Lower leg skin (tissue), 4 donors: ENCODE data around the gene FARP1. TPM values are rescaled to one million over a fixed set of nuclear protein-coding genes. Genes with fewer than 3 reads are reported as not detected.

Experiments
- DNase-seq, 2 donors: peaks; one replicate each; pipeline ENCODE4 v3.0.0-alpha.2; 2019; ENCODE audit warnings: low spot score in 2 of 2
- H3K4me3 ChIP-seq: fragments of 200-600 bp; sonication (generic); 2 replicates; pipeline ENCODE4 v1.5.1; 2017; ENCODE audit warnings: mild to moderate bottlenecking, low read depth; ENCODE audit not compliant: poor library complexity, severe bottlenecking
- POLR2A ChIP-seq, 2 donors: fragments of 450-650 bp; IDR thresholded peaks; one replicate each; pipeline ENCODE4 v1.6.1; 2016 to 2017; ENCODE audit warnings: antibody characterized with exemption in 2 of 2, mild to moderate bottlenecking in 1 of 2, moderate library complexity in 1 of 2
- WGBS, 2 donors: methylation state at CpG; one replicate each; pipeline ENCODE4 v1.1.5; 2018; 5-methylcytosine and 5-hydroxymethylcytosine counted together
- intact Hi-C: fragments of 100-400 bp; cut with DNase I; formaldehyde crosslinking; loops from one replicate; pipeline ENCODE4 v1.15.0; 2023; ENCODE audit warnings: low total_unique reads
- total RNA-seq, 4 donors: library from RNA; depleted of rRNA; stranded (reverse); fragments of >200 nt; gene quantifications; one replicate each; pipeline ENCODE4 v1.1.0, GENCODE V29; 2016
- TF ChIP-seq, protein P1 (sequence below), 3 donors: fragments of 450-650 bp; IDR thresholded peaks; one replicate each; pipeline ENCODE4 v1.5.1; 2016; ENCODE audit warnings: antibody characterized with exemption in 3 of 3, mild to moderate bottlenecking in 3 of 3, moderate library complexity in 2 of 3

Gene FARP1
- total RNA-seq, 4 donors from 2014 or later: 4.9 to 26.2 (median 13.3) TPM

- H3K4me3 ChIP-seq: no peak overlapping the region
- intact Hi-C loops: no loop called here
- TF ChIP-seq POLR2A (IDR thresholded peaks at IDR 0.05): no peak
- TF ChIP-seq, protein P1, sequence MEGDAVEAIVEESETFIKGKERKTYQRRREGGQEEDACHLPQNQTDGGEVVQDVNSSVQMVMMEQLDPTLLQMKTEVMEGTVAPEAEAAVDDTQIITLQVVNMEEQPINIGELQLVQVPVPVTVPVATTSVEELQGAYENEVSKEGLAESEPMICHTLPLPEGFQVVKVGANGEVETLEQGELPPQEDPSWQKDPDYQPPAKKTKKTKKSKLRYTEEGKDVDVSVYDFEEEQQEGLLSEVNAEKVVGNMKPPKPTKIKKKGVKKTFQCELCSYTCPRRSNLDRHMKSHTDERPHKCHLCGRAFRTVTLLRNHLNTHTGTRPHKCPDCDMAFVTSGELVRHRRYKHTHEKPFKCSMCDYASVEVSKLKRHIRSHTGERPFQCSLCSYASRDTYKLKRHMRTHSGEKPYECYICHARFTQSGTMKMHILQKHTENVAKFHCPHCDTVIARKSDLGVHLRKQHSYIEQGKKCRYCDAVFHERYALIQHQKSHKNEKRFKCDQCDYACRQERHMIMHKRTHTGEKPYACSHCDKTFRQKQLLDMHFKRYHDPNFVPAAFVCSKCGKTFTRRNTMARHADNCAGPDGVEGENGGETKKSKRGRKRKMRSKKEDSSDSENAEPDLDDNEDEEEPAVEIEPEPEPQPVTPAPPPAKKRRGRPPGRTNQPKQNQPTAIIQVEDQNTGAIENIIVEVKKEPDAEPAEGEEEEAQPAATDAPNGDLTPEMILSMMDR (IDR thresholded peaks at IDR 0.05): no peak
- no peak for DNase-seq
These were observed 24.0 kb upstream of the FARP1 start for GRCh38 chr13:98118865-98119264.

DNA sequence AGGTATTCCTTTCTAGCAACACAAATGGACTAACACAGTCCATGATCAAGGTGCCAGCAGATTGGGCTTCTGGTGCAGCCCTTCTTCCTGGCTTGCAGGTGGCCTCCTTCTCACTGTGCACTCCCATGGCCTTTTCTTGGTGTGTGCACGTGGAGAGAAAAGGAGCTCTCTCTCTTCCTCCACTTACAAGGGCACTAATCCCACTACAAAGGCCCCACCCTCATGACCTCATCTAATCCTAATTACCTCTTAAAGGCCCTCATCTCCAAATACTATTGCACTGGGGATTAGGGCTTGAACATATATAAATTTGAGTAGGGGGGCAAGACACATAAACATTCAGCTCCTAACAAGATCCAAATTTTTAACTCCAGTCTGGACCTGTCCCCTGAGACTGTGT lies 19.7 kb upstream of the FARP1 start:
- WGBS, 2 donors: 86 to 91% methylated on average over 1 of the region's 1 CpG
- no peak for DNase-seq
- no peak overlapping the region for H3K4me3 ChIP-seq
- TF ChIP-seq, protein P1 (IDR thresholded peaks at IDR 0.05): no peak
- no peak for TF ChIP-seq POLR2A (IDR thresholded peaks at IDR 0.05)
- intact Hi-C loops: no loop called here

DNA sequence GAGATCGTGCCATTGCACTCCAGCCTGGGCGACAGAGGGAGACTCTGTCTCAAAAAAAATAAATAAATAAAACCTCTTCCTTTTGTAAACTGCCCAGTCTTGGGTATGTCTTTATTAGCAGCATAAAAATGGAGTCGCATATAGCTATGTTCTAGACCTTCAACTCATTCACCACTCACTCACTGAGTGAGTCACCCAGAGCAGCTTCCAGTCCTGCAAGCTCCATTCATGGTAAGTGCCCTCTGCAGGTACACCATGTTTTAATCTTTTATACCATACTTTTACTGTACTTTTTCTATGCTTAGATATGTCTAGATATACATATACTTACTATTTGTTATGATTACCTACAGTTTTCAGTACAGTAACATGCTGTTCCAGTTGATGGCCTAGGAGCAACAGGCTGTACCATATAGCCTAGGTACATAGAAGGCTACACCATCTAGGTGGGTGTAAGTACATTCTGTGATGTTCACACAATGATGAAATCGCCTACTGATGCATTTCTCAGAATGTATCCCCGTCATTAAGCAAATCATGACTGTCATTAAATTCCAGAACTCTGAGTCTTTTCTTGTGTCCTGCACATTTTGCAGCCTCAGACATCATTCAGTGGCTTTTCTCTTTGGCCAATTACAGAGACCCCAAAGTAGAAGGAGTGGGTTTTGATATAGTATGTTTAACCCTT lies 13.7 kb upstream of the FARP1 start:
- DNase-seq: no peak
- TF ChIP-seq, protein P1 (IDR thresholded peaks at IDR 0.05): no peak
- no peak for TF ChIP-seq POLR2A (IDR thresholded peaks at IDR 0.05)
- WGBS, 2 donors: 92 to 93% methylated on average over 5 of the region's 5 CpGs
- no peak overlapping the region for H3K4me3 ChIP-seq
- intact Hi-C loops: no loop called here

- TF ChIP-seq, protein P1 (IDR thresholded peaks at IDR 0.05): no peak
- no peak for TF ChIP-seq POLR2A (IDR thresholded peaks at IDR 0.05)
- no peak overlapping the region for H3K4me3 ChIP-seq
- DNase-seq: no peak
- WGBS, 2 donors: 62 to 75% methylated on average over 3 of the region's 3 CpGs
- intact Hi-C loops: no loop called here
These were observed 8.9 kb upstream of the FARP1 start for GRCh38 chr13:98133946-98134345.

GRCh38 chr13:98134901-98135300 lies 8.0 kb upstream of the FARP1 start:
- 89 to 100% methylated on average over 1 of the region's 1 CpG for WGBS, 2 donors
- intact Hi-C loops: no loop called here
- H3K4me3 ChIP-seq: no peak overlapping the region
- TF ChIP-seq POLR2A (IDR thresholded peaks at IDR 0.05): no peak
- TF ChIP-seq, protein P1 (IDR thresholded peaks at IDR 0.05): no peak
- DNase-seq: no peak

DNA sequence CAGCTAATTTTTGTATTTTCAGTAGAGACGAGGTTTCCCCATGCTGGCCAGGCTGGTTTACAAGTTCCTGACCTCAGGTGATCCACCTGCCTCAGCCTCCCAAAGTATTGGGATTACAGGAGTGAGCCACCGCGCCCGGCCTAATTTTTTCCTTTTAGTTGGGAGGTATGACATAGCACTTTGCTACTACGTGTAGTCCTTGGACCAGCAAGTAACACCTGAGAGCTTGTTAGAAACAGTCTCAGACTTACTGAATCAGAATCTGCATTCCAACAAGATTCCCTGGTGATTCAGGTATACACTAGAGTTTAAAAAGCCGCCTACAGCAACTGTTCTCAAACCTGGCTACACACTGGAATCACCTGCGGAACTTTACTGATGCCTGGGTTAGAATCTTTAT lies 1.8 kb upstream of the FARP1 start:
- WGBS, 2 donors: 91 to 94% methylated on average over 7 of the region's 7 CpGs

More for the DNA sequence above, 1.8 kb upstream of the FARP1 start:
- H3K4me3 ChIP-seq: no peak overlapping the region
- no peak for DNase-seq
- TF ChIP-seq, protein P1 (IDR thresholded peaks at IDR 0.05): no peak
- no peak for TF ChIP-seq POLR2A (IDR thresholded peaks at IDR 0.05)
- intact Hi-C loops: no loop called here
